Measurements from ENCODE around the gene MTCP1. TPM values are rescaled to one million over a fixed set of nuclear protein-coding genes. Genes with fewer than 3 reads are reported as not detected.
A peak's percentile ranks its signal among the peaks of the same experiment; 100 is the strongest.

The MTCP1 gene
- total and polyA plus RNA-seq, 9 of the 15 experiments (the other 6 are each of a cell fraction or from before 2014, with no cell fraction given): 12.7 to 28.0 (median 22.9) TPM

DNA sequence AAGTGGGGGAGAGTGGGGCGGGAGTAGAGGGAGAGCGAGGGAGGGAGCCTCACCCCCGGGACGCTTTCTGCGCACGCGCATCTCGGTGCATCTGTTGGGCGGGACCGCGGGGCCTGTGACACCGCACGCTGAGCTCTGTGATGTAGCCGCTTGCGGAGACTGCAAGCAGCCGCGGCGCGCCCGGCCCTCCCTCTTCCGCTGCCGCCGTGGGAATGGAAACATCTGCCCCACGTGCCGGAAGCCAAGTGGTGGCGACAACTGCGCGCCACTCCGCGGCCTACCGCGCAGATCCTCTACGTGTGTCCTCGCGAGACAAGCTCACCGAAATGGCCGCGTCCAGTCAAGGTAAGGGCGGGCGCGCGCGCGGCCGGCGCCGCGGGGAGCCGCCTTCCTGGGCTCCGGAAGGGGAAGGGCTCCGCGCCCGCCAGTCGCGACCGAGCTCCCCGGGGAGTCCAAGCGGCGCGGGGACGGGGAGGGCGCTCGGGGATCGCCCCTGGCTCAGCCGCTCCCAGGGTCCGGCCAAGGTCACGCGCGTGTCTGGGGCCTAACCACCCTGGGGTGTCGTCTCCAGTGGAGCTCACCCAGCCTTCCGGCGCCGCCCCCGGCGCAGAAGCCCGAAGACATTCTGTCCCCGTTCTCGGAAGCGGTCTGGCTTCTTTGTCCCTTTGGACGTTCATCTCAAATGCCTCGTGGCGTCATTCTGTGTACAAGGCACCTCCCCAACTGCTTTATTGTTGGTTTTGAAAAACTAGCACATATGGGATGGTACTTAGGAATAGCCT, 44.0 kb downstream of the MTCP1 start, which contains the start of gene FUNDC2 (continued):
- TF ChIP-seq, protein P1, sequence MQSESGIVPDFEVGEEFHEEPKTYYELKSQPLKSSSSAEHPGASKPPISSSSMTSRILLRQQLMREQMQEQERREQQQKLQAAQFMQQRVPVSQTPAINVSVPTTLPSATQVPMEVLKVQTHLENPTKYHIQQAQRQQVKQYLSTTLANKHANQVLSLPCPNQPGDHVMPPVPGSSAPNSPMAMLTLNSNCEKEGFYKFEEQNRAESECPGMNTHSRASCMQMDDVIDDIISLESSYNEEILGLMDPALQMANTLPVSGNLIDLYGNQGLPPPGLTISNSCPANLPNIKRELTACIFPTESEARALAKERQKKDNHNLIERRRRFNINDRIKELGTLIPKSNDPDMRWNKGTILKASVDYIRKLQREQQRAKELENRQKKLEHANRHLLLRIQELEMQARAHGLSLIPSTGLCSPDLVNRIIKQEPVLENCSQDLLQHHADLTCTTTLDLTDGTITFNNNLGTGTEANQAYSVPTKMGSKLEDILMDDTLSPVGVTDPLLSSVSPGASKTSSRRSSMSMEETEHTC (IDR thresholded peaks at IDR 0.05): no peak
- TF ChIP-seq PHF8 (IDR thresholded peaks at IDR 0.05; ENCODE audit: borderline replicate concordance, low read length): peak; percentile 84; the same call in 1 of the 2 replicates
- TF ChIP-seq HCFC1 (IDR thresholded peaks at IDR 0.05; ENCODE audit: low read depth, low read length): peak; percentile 72
- no peak for TF ChIP-seq ZNF217 (CRISPR knock-in tag; IDR thresholded peaks at IDR 0.05)
- TF ChIP-seq GABPB1 (CRISPR knock-in tag; IDR thresholded peaks at IDR 0.05): peak; percentile 86; the same call in 1 of the 2 replicates
- peak; percentile 71 for TF ChIP-seq KDM5B (IDR thresholded peaks at IDR 0.05; ENCODE audit: insufficient replicate concordance, low read depth, low read length)
- TF ChIP-seq, protein P2, sequence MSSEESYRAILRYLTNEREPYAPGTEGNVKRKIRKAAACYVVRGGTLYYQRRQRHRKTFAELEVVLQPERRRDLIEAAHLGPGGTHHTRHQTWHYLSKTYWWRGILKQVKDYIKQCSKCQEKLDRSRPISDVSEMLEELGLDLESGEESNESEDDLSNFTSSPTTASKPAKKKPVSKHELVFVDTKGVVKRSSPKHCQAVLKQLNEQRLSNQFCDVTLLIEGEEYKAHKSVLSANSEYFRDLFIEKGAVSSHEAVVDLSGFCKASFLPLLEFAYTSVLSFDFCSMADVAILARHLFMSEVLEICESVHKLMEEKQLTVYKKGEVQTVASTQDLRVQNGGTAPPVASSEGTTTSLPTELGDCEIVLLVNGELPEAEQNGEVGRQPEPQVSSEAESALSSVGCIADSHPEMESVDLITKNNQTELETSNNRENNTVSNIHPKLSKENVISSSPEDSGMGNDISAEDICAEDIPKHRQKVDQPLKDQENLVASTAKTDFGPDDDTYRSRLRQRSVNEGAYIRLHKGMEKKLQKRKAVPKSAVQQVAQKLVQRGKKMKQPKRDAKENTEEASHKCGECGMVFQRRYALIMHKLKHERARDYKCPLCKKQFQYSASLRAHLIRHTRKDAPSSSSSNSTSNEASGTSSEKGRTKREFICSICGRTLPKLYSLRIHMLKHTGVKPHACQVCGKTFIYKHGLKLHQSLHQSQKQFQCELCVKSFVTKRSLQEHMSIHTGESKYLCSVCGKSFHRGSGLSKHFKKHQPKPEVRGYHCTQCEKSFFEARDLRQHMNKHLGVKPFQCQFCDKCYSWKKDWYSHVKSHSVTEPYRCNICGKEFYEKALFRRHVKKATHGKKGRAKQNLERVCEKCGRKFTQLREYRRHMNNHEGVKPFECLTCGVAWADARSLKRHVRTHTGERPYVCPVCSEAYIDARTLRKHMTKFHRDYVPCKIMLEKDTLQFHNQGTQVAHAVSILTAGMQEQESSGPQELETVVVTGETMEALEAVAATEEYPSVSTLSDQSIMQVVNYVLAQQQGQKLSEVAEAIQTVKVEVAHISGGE (CRISPR knock-in tag; IDR thresholded peaks at IDR 0.05): peak in 1 of 3 experiments; percentile 87; a peak in 2 of 6 replicates
- no peak for TF ChIP-seq ZNF384 (IDR thresholded peaks at IDR 0.05; ENCODE audit: low read depth, low read length)
- 0 out of 2 replicates have a peak, but pooled peaks have one; percentile 20 for TF ChIP-seq NBN (IDR thresholded peaks at IDR 0.05; ENCODE audit: low read depth)
- TF ChIP-seq CBX3 (IDR thresholded peaks at IDR 0.05; ENCODE audit: borderline replicate concordance in 1 of 2, low read length in 2 of 2): 0 out of 3 replicates have a peak, but pooled peaks of 1 of the 2 experiments have one; percentile 45
- peak; percentile 15 for TF ChIP-seq NEUROD1 (IDR thresholded peaks at IDR 0.05; ENCODE audit: borderline replicate concordance, low read depth, low read length, partially characterized antibody)
- TF ChIP-seq RBM25 (IDR thresholded peaks at IDR 0.05; ENCODE audit: low read depth, low read length, severe bottlenecking): peak; percentile 68
- TF ChIP-seq, protein P3, sequence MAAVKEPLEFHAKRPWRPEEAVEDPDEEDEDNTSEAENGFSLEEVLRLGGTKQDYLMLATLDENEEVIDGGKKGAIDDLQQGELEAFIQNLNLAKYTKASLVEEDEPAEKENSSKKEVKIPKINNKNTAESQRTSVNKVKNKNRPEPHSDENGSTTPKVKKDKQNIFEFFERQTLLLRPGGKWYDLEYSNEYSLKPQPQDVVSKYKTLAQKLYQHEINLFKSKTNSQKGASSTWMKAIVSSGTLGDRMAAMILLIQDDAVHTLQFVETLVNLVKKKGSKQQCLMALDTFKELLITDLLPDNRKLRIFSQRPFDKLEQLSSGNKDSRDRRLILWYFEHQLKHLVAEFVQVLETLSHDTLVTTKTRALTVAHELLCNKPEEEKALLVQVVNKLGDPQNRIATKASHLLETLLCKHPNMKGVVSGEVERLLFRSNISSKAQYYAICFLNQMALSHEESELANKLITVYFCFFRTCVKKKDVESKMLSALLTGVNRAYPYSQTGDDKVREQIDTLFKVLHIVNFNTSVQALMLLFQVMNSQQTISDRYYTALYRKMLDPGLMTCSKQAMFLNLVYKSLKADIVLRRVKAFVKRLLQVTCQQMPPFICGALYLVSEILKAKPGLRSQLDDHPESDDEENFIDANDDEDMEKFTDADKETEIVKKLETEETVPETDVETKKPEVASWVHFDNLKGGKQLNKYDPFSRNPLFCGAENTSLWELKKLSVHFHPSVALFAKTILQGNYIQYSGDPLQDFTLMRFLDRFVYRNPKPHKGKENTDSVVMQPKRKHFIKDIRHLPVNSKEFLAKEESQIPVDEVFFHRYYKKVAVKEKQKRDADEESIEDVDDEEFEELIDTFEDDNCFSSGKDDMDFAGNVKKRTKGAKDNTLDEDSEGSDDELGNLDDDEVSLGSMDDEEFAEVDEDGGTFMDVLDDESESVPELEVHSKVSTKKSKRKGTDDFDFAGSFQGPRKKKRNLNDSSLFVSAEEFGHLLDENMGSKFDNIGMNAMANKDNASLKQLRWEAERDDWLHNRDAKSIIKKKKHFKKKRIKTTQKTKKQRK (IDR thresholded peaks at IDR 0.05; ENCODE audit: borderline replicate concordance, low read depth, low read length): no peak
- TF ChIP-seq, protein P4, sequence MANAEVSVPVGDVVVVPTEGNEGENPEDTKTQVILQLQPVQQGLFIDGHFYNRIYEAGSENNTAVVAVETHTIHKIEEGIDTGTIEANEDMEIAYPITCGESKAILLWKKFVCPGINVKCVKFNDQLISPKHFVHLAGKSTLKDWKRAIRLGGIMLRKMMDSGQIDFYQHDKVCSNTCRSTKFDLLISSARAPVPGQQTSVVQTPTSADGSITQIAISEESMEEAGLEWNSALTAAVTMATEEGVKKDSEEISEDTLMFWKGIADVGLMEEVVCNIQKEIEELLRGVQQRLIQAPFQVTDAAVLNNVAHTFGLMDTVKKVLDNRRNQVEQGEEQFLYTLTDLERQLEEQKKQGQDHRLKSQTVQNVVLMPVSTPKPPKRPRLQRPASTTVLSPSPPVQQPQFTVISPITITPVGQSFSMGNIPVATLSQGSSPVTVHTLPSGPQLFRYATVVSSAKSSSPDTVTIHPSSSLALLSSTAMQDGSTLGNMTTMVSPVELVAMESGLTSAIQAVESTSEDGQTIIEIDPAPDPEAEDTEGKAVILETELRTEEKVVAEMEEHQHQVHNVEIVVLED (CRISPR knock-in tag; IDR thresholded peaks at IDR 0.05): peak; percentile 79
- TF ChIP-seq FUS (optimal IDR thresholded peaks at IDR 0.05; ENCODE audit: low read depth, low read length): peak; percentile 51
